Measurements from ENCODE around the gene TUBD1.

DNA sequence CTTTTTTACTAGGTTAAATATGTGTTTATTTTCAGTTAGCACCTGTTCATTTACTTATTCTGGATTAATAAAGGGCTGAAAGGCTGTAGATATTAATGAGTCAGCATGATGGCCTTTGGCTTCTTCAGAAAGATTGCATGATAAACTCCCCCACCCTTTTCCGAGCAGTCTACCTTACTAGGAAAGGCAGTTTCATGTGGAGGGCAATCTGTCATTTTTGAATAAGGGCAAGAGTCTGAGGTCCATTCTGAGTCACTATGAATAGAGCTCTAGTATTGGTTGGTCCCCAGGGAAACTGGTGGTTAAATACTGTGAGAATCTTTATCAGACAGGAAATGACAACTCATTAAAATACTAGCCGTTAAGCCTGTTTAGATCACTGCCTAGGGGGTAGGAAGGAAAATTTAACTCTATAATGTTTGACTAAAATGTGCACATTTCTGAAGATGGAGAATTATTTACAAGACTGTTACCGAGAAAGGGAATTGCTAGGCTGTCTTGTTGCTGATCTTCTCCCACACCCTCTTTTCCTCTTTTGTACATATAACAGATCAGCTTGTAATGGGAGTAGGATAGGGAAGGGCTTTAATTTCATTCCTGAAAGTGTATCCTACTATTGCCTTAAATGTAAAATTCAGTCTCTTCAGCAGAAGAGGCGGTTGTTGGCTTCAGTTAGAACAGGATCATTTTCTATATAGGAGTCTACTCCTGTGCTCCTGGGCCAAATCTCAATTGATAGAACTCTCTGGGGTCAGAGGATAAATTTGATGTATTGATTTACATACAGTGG lies 63.3 kb downstream of the TUBD1 start:
- TF ChIP-seq POLR2A (IDR thresholded peaks at IDR 0.05) = no peak
- TF ChIP-seq, protein P1, sequence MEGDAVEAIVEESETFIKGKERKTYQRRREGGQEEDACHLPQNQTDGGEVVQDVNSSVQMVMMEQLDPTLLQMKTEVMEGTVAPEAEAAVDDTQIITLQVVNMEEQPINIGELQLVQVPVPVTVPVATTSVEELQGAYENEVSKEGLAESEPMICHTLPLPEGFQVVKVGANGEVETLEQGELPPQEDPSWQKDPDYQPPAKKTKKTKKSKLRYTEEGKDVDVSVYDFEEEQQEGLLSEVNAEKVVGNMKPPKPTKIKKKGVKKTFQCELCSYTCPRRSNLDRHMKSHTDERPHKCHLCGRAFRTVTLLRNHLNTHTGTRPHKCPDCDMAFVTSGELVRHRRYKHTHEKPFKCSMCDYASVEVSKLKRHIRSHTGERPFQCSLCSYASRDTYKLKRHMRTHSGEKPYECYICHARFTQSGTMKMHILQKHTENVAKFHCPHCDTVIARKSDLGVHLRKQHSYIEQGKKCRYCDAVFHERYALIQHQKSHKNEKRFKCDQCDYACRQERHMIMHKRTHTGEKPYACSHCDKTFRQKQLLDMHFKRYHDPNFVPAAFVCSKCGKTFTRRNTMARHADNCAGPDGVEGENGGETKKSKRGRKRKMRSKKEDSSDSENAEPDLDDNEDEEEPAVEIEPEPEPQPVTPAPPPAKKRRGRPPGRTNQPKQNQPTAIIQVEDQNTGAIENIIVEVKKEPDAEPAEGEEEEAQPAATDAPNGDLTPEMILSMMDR (IDR thresholded peaks at IDR 0.05) = no peak
